Body of pancreas (tissue), 4 donors: Measurements from ENCODE around the gene CFAP54.

Experiments
- CTCF ChIP-seq, 7 experiments: fragments of 450-650 bp in 4 of 7; fragments of 200-600 bp in 3 of 7; sonication (generic) in 3 of 7; IDR thresholded peaks; one replicate each; pipeline ENCODE4 v1.5.1; 2016 to 2019; ENCODE audit warnings: antibody characterized with exemption in 7 of 7
- POLR2A ChIP-seq, 3 donors: fragments of 450-650 bp; IDR thresholded peaks; one replicate each; pipeline ENCODE4 v1.6.1; 2016; ENCODE audit warnings: antibody characterized with exemption in 3 of 3, mild to moderate bottlenecking in 2 of 3

- no peak for TF ChIP-seq POLR2A (IDR thresholded peaks at IDR 0.05)
- TF ChIP-seq CTCF (IDR thresholded peaks at IDR 0.05): no peak
Measured at GRCh38 chr12:96862326-96862725, 372.9 kb downstream of the CFAP54 start.
